ENCODE measurements around the gene RABGAP1L.

- TF ChIP-seq, protein P1, sequence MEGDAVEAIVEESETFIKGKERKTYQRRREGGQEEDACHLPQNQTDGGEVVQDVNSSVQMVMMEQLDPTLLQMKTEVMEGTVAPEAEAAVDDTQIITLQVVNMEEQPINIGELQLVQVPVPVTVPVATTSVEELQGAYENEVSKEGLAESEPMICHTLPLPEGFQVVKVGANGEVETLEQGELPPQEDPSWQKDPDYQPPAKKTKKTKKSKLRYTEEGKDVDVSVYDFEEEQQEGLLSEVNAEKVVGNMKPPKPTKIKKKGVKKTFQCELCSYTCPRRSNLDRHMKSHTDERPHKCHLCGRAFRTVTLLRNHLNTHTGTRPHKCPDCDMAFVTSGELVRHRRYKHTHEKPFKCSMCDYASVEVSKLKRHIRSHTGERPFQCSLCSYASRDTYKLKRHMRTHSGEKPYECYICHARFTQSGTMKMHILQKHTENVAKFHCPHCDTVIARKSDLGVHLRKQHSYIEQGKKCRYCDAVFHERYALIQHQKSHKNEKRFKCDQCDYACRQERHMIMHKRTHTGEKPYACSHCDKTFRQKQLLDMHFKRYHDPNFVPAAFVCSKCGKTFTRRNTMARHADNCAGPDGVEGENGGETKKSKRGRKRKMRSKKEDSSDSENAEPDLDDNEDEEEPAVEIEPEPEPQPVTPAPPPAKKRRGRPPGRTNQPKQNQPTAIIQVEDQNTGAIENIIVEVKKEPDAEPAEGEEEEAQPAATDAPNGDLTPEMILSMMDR (IDR thresholded peaks at IDR 0.05 in 8 of 11, conservative IDR thresholded peaks at IDR 0.05 in 3 of 11), result no peak
- TF ChIP-seq POLR2A (IDR thresholded peaks at IDR 0.05), result no peak
Measured at GRCh38 chr1:174243451-174244000, 84.2 kb downstream of the RABGAP1L start.

All from spleen (tissue), 7 donors.